HG03103 (cell line): Measurements from ENCODE around the gene C10orf67.
"Not testable (repeated sequence)": the region's sequence is repeated elsewhere in the genome, so short reads cannot be mapped to it uniquely, and the experiment has no call there.

ENCODE experiments used
- ATAC-seq: cut with Tn5 transposase; IDR thresholded peaks from one replicate; pipeline ENCODE4 v1.9.1; 2021; ENCODE audit warnings: low read depth; ENCODE audit not compliant: unreplicated experiment

Gene C10orf67

DNA sequence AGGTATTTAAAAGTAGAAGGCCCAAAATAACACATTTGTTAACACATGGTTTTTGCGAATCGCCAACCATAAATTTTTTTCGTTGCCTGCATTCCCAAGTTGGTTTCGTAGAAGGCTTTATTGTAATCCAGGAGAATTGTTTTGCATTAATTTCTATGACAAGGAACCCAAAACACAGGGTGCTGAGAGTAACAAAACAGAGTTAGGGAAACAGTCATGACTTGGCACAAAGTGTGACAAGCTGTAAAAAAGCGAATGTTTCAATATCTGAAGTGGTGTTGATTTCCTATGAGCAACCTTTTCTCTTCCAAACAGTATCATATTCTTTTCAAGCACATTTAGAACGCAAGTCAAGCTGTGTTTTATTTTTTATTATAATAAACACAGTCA lies 63.6 kb downstream of the C10orf67 start:
- no peak for ATAC-seq

DNA sequence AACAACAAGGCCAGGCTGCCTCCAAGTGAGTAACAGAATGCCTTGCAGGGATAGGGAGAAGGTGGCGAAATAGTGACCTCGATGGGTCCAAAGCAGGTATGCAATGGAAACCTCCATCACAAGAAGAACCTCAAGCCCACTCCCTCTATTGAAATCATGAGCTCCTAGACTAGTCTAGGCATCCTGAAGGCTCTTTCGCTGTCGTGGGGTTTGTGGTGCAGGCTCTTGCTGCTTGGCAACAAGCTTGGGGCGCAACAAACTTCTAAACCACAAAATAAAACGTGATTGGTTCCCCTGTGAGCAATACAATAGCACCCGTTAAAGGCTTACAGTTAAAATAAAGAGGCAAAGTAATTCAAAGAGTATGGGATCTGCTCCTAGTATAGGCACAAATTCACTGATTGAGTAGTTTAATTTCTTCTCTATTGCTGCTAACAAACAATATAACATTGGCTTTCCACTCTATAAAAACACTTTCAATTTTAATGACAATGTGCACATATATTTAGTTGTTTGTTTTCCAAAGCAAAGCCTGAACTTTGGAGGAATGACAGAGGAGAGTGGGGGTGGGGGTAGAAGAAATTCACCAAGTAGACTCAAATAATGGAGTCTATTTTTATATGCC lies 64.1 kb downstream of the C10orf67 start:
- ATAC-seq = no peak

DNA sequence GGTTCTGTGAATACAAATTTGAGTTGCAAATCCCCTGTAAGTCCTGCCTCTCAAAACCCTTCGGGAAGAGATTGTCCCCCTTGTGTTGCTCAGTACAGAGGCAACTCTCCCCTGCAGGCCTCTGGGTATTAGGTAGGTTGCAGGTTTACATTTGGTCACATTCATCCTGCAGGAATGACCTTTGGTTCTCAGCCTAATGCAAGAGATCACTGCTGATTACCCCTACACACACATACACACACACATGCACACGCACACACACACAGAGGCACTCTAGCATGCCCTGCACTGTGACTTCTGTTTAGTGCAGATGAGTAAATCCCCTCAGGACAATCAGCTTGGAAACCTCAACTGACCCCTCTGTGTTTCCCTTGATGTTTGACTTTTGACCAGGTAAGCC lies 69.2 kb downstream of the C10orf67 start:
- ATAC-seq = no peak

DNA sequence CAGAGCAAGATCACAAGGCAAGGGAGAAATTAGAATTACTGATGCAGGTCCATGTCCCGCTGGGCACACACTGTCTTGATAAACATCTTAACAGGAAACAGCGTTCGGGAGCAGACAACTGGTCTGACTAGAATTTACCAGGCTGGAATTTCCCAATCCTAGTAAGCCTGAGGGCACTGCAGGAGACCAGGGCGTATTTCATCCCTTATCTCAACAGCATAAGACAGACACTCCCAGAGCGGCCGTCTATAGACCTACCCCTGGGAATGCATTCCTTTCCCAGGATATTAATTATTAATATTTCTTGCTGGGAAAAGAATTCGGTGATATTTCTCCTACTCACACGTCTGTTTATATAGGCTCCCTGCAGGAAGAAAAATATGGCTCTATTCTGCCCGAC lies 70.4 kb downstream of the C10orf67 start:
- ATAC-seq = not testable (repeated sequence)

DNA sequence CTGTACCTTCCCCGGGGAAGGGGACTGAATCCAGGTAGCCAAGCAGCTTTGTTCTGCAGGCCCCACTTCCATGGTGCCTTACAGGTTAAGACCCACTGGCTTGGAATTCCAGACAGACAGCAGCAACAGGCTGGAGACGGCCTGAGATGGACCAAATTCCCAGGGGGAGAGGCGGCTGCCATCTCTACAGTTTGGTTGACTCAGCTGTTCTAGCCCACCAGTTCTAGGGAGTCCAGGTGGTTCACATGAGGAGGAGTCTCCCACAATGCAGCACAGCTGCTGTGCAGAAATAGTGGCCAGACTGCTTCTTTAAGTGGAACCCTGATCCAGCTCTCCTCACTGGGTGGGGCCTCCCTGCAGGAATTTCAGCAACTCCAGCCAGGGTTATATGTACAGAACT lies 74.1 kb downstream of the C10orf67 start:
- no peak for ATAC-seq

DNA sequence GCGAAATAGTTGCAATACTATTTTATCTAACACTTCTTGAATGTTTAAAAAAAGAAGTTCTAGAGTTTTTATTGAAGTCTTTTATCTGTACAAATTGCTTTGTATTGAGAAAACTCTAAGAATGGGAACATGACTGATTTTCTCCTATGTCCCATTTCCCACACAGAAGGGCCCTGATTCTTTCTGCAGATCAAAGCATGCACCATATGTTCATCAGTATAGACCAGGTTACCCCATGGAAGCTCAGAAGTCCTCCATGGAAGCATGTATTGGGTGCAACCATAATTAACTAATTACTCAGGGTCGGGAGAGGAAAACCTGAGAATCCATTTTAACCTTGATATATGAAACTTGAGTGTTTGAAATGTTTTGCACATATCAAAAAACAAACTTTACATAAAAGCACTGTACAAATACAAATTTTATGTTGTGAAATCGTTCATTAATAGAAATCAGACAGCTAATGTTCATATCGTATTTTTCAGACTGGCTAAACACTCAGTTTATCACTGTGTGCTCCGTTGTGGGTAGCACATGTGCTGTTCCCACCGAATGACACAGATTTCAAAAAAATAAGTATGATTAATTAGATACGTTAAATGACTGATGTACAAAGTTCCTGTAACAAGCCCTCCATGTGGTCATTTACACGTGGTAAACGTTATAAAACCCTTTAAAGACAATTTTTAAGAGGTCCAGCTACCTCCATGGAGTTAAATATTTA lies 81.0 kb downstream of the C10orf67 start:
- ATAC-seq = no peak

DNA sequence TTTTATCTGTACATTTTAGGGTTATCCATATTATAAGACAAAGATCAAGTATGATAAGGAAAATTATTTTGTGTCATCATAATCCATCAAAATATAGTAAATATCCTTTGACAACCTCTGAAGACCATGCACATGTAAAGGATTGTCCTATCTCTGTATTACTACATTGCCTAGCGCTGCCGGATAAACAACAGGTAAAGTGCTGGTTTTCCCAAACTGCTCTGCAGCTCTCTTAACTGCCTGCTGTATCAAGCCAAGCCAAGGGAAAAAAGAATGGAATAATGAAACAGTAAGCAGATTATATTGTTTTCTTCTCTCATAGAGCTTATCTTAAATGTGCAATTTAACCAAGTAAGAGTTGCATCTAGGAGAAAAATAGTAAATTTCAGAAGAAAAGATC lies 81.7 kb downstream of the C10orf67 start:
- ATAC-seq = no peak

DNA sequence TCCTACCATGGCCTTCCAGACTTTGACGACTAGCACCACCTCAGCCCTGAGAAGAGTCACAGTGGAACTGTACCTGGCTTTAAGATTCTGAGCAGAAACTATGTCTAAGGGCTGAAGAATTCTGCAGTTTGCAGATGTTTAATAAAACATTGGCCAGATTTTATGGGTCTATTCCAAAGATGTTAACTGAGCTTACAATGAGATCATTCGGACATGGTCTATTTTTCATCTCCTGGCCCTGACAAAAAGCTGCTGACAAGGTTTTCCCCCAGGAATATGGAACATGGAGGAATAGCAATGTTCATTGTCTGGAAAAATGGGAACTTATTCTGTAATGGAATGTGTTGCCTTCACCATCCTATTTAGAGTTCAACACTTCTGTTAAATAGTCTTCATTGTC lies 86.1 kb downstream of the C10orf67 start:
- no peak for ATAC-seq

DNA sequence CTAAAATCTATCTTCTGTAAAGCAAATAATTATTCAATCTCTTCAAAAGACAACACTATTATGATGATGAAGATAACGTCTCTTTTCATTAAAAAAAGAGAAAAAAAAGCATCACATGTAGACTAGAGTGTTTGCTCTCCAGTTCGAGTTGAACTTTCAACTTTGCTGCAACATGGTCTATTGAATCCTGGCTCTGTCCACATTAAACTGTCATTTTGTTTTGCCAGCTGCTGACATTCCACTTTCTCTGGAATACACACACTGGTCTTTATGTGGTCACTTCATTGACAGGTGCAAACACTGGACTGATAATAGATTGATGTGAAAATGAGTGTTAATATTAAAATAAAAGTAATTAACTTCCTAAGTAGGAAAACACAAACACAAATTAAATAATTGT lies 90.8 kb downstream of the C10orf67 start:
- no peak for ATAC-seq

DNA sequence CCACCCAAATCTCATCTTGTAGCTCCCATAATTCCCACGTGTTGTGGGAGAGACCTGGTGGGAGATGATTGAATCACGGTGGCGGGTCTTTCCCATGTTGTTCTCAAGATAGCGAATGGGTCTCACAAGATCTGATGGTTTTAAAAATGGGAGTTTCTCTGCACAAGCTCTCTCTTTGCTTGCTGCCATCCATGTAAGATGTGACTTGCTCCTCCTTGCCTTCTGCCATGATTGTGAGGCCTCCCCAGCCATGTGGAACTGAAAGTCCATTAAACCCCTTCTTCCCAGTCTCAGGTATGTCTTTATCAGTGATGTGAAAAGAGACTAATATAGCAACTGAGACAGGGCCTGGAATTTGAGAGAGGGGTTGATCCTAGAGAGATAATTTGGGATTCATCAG lies 91.7 kb downstream of the C10orf67 start:
- not testable (repeated sequence) for ATAC-seq

DNA sequence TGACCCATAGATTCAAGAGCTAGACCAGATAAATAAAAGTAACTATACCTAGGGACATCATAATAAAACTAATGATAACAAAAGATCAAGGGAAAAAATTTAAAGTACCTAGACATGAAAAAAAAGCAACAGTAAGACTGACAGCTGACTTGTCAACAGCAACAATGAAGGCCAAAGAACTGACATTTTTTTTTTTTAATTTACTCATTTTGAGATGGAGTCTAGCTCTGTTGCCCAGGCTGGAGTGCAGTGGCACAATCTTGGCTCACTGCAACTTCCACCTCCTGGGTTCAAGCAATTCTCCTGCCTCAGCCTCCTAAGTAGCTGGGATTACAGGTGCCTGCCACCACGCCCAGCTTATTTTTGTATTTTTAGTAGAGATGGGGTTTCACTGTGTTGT lies 102.8 kb downstream of the C10orf67 start:
- ATAC-seq = not testable (repeated sequence)

DNA sequence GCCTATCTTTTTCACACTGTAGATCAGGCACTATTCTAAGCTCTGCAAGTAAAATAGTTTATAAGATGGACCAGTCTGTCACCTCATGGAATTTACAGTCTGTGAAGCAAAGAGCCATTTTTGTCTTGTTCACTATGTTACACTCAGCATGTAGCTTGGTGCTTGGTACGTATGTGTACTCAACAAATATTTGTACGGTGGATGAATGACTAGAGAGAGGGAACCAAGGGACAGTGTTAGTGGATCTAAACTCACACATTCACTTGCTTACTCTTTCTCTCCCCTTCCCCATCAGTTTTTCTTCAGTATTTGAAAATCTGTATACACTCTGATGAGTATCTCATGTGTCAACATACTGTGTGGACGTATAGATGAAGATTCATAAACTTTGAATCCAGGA lies 106.6 kb downstream of the C10orf67 start:
- no peak for ATAC-seq

DNA sequence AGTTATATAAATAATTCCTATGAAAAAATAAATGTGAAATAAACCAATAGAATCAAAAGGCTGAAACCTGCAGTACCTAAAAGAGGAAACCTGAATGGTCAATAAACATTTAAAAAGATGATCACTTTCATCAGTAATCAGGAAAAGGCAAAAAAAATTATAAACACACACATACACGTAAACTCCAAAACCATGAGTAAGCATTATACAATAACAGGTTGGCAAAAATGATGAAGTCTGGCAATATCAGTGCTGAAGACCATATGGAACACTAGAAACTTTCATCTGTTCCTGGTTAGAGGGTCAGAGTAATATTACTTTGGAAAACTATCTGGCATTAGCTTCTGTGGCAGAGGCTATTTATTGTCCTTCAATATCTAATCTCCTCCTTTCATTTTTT lies 114.0 kb downstream of the C10orf67 start:
- ATAC-seq = no peak

DNA sequence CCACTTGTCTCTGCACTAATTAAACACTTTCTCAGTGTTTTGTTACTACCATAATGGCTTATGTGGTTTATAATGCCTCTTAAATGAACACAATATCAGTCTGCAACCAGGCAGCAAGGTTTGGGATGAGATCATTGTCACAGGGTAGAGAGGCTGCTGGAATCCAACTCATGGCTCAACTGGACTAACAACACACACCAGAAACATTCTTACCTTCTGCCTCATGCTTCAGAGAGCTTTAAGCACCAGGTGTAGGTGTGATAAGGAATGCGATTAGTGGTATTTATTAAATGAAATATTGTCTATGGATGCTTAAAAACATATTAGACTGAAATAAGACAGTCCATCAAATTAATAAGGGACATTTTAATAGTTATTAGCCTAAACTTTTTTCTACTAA lies 127.1 kb downstream of the C10orf67 start:
- no peak for ATAC-seq

DNA sequence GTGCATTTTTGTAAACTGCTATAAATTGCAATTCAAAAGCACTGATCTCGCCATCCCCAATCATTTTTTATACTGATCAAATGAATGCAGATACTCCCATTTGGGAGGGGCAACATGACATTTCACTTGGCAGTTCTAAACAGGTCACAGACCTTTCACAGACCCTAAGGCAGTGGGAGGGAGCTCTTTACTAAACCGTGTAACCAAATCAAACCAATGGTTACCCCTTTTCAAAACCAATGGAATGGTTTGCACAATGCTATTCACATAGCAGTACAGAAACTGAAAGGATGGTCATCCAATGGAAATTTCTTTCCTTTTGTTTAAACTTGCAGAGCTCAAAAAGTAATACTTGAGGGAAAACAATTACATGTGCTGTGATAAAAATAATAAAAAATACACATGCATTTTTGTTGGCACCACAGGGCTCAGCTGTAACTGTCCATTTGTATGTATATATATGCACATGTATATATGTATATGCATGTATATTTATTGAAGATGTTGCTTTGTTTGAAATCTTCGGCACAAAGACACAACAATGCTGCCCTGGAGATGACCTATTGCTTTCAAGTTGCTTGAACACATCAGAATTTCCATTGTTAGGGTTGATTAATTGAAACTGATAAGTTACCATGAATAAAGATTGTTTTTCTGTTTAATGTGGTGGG lies 138.5 kb downstream of the C10orf67 start:
- no peak for ATAC-seq

DNA sequence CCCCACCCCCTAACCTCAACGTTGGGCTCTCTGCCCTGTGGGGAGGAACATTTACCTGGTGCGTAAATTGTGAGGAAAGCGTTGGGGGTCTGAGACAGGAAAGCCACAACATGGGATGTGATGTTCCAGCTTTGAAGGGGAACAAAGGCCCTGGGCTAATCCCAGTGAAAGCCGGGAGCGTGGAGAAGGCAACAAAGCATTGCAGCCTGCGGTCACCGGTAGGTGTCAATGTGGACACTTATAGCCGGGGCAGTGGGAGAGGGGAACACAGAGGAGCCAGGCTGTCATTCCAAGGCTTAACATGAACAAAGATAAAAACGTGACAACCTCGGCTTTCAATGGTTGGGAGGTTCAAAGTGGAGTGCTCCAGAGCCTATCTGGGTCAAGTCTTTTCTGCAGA lies 139.8 kb downstream of the C10orf67 start:
- ATAC-seq = no peak

DNA sequence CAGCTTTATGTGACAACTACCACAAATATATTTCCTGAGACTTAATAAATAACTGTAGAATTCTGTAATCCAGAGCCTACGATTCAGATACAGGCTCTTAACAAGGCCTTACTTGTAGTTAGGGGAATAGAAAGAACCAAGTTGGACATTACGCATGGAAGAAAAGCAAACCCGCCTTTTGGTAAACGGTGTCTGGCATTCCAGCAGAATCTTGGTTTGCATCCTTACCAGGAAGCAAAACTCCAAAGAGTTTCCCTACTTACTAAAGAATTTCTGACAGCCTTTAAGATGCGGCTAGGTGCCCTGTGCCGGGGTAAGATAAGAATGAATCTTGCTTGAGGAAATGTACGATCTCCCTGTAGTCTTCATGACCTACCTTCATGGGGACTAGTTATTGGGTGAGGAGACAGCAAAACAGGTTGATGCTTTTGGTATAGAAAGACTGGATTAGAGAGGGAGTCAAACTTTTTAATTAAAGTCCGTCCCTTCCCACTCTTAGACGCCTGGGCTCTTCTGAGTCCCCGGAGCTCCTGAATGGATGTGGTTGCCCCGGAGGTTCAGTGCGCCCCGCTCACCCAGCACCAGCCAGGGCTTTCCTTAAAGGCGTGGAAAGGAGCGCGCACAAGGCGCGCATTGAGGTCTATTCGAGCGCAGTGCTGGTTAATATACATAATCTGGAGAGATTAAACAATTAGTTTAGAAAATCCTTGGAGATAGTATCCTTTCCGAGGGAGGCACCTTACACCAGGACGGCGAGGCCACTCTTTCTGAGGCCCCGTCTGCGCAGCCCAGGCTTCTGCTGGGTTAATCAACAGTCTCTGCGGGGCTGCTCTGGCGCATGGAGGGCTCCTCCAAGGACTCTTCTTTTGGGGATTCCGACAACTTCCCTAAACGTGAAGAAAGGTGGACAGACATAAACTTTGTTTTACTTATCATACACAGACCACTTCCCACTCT lies 140.9 kb downstream of the C10orf67 start:
- no peak for ATAC-seq

DNA sequence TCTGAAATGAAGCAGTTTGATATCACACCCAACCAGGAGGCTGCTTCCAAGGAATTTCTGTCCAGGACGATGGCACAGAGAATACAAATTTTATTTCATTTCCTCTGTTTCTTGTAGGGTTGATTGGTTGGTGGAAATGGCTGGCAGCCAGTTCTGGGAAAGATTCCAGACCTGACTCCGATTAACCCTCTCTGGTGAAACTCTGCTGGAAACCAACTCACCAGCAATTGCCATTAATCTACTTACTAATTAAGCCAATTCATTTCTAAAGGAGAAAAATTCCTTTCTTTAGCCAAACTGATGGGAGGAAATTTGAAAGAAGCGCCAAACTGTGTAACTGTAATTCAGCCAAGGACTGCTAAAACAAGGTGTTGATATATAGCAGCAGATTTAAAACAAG lies 141.8 kb downstream of the C10orf67 start:
- no peak for ATAC-seq

DNA sequence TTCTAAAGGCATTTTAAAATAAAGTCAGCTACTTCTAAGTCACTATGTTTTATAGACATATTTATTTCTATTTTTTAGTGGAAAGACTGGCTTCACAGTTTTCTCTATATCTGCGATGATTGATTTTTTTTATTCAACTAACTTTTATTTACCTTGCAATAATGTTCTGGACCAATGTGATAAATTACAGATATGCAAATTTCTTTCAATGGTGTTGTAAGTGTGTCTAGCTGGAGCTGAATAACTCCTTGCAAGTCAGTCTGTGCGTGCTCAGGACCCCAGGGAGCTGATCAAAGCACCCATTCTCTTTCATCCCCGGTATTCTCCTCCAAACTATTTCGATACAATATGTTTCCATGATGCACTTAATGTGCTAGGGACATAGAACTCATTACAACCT lies 142.8 kb downstream of the C10orf67 start:
- no peak for ATAC-seq

DNA sequence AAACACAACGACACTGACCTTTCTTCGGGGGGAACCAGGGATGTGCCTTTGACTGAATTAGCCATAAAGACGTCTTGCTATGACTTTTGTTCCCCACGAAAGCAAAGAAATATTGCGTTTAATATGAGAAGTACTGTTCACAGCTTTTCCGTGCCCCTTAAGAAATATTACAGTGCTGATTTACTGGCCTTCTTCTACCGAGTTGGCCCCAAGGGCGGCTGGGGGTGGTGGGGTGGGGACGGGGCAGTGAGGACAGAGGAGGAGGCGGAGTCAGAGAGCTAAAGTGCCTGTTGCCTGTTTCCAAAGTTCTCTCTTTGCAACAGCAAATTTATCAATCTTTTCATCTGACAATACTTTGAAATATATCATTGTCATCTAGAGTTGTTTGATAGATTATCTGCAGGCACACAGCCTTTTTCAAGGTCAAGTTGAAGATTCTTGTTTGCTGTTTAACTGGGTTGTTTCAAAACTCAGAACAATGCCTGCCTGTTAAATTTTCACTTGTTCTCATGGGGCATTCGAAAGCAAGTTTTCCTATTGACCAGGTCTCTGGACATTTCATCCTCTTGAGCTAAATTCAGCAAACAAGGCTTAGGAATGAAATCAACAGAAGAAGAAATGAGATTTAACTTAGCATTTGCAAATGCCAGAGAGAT lies 143.5 kb downstream of the C10orf67 start:
- ATAC-seq = no peak
